ENCODE measurements around the gene FAM135A.
A peak's percentile ranks its signal among the peaks of the same experiment; 100 is the strongest.

FAM135A gene

DNA sequence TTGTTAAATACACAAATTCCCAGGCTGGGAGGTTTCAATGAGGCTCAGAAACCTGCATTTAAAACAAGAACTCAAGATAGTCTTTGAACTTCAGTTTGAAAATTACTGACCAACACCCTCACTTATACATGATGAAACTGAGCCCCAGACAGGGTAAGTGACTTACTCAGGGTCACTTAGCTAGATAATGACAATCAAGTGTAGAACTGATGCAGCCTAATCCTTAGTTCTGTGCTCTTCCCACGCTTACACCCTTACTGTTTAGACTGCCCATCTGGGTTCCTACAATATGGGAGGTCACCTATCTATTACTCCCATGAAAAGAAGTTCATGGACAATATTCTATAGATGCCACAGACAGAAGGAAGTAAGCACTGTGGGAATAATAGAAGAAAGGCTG, 24.5 kb upstream of the FAM135A start:
- H3K27ac Mint-ChIP-seq, result no peak overlapping the region
- H3K4me1 Mint-ChIP-seq (ENCODE audit: low read depth), result no peaks in the 10 kb centered on the region
- no peaks in the 10 kb centered on the region for H3K36me3 Mint-ChIP-seq
- no peak overlapping the region for H3K4me3 Mint-ChIP-seq
- no peaks in the 10 kb centered on the region for H3K9me3 Mint-ChIP-seq (ENCODE audit: low read depth)
- peaks cover 12% of the 10 kb centered on the region for H3K27me3 Mint-ChIP-seq

DNA sequence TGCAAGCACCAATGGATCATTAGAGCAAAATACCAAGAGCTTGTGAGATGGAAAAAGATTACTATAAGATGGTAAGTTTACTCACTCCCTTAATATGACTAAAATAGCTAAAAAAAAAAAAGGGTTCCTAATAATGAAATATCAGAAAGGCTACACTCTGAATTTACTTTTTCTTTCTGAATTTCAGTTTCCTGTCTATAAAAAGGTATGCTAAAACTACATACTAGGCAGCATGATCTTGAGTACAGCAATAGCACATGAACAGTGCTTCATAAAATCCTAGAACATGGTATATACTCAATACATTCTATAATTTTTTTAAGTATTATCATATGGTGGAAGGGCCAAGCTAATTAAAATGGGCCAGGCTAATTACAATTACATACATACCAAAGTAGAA, 24.0 kb upstream of the FAM135A start:
- Mint-ChIP-seq H3K4me1 (ENCODE audit: low read depth) (no peaks in the 10 kb centered on the region), H3K9me3 (ENCODE audit: low read depth) (no peaks in the 10 kb centered on the region), H3K27me3 (peaks cover 14% of the 10 kb centered on the region), H3K36me3 (no peaks in the 10 kb centered on the region), H3K4me3 (no peak overlapping the region), H3K27ac (no peak overlapping the region)

DNA sequence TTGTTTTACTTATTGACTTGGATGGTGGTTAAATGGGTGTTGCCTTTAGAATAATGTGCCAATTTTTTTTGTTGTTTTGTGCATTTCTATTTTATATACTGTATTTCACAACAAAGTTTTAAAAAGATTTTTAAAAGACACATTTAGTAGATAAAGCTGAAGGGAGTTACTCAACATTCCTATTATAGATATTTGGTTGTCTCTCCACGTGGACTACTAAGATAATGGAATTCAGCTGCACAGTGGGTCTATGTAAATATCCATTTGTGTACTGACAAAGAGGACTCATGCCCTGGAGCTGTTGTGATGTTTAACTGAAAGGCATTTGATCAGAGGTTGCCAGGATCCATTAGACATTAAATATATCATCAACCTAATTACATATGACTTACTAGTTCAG, 23.2 kb upstream of the FAM135A start:
- Mint-ChIP-seq H3K27ac (no peak overlapping the region), H3K36me3 (no peaks in the 10 kb centered on the region), H3K4me3 (no peak overlapping the region), H3K27me3 (peaks cover 14% of the 10 kb centered on the region), H3K9me3 (ENCODE audit: low read depth) (no peaks in the 10 kb centered on the region), H3K4me1 (ENCODE audit: low read depth) (no peaks in the 10 kb centered on the region)

DNA sequence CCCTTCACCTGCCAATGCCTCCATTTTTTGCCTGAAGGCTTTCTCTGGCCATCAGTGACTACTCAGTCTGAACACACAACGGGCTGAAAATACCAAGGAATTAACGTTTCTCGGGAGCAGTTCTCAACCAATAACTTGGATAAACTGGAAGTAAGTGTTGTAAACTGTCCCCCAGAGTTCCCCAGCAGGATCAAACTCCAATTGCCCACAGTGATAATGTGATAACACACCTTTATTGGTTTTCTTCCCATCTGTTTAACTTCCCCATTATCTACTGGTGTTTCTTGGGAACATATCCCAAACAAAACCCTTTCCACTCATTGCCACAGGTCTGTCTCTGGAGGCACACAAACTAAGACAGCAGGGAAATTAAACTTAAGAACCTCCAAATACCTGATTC, 21.8 kb upstream of the FAM135A start:
- Mint-ChIP-seq H3K27me3 (peaks cover 14% of the 10 kb centered on the region), H3K9me3 (ENCODE audit: low read depth) (no peaks in the 10 kb centered on the region), H3K36me3 (no peaks in the 10 kb centered on the region), H3K4me3 (no peak overlapping the region), H3K4me1 (ENCODE audit: low read depth) (no peaks in the 10 kb centered on the region), H3K27ac (no peak overlapping the region)

DNA sequence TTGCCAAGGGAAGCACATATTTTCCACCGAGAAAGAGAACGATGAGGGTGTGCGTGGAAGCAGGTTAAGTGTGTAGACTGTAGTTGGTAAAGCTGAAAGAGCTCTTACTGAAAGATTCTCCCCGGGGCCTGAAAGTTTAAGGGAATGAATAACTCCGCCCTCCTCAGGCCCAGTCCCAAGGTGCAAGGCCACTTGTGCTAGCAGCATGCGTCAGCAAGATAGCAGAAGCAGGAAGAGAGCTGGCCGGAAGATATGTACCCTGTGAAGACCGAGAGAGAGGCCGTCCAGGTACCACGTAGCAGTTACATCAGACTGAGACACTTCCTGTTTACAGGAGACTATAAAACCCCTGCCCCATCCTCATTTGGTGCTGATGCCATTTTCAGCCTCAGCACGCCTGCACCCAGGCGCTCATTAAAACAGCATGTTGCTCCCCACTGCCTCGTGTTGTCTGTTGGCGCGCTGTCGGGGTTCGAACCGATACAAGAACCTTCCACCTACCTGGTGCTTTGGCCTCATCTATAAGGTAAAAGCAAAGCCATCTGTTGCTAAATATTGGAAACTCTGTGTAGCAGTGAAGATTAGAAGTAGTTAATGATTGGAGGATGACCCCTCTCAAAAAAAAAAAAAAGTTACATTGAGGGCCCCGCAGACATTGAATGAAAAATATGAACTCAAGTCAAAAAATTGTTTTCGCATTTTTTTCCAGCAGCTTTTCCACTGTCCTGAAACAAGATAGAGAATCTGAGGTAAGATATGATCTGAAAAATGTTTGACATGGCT, 18.6 kb upstream of the FAM135A start:
- H3K27me3 Mint-ChIP-seq, result peaks cover 16% of the 10 kb centered on the region
- H3K27ac Mint-ChIP-seq, result no peak overlapping the region
- H3K36me3 Mint-ChIP-seq, result no peaks in the 10 kb centered on the region
- H3K9me3 Mint-ChIP-seq (ENCODE audit: low read depth), result no peaks in the 10 kb centered on the region
- H3K4me3 Mint-ChIP-seq, result no peak overlapping the region
- no peaks in the 10 kb centered on the region for H3K4me1 Mint-ChIP-seq (ENCODE audit: low read depth)

DNA sequence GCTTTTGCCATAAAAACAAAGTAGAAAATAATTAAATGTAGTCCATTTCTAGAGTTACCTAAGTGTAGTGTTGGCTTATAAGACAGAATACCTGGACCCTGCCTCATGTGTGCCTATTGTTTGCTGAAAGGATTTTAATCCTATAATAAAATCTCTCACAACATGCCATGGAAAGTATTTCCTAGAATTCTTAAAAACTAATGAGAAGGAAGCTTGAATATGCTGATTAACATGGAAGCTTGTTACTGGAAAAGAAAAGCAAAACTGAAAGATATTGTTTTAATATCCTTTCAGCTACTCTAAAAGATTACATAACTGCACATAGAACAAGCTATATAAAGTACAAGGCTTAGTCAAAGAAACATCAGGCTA, 18.0 kb upstream of the FAM135A start:
- H3K27me3 Mint-ChIP-seq, result peaks cover 15% of the 10 kb centered on the region
- no peak overlapping the region for H3K27ac Mint-ChIP-seq
- H3K36me3 Mint-ChIP-seq, result no peaks in the 10 kb centered on the region
- no peaks in the 10 kb centered on the region for H3K9me3 Mint-ChIP-seq (ENCODE audit: low read depth)
- no peak overlapping the region for H3K4me3 Mint-ChIP-seq
- H3K4me1 Mint-ChIP-seq (ENCODE audit: low read depth), result no peaks in the 10 kb centered on the region

DNA sequence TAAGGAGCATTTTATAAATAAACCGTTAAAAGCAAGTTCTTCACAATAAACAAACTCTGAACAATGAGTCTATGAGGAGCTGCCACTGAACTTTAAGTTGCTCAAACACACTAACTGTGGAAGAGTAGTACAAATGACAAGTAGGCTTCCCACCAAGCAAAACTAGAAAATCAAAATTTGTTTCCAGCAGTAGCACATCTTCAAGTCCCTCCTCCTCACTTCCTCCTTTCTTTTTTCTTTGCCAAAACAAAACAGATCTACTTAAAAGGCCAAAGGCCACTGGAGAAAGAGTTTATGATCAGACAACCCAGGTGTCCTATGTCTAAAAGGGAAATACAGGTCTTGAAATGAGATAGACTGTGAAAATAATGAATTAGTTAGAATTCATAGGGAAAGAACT, 17.1 kb upstream of the FAM135A start:
- Mint-ChIP-seq H3K4me1 (ENCODE audit: low read depth) (no peaks in the 10 kb centered on the region), H3K9me3 (ENCODE audit: low read depth) (no peaks in the 10 kb centered on the region), H3K27me3 (peaks cover 14% of the 10 kb centered on the region), H3K27ac (no peak overlapping the region), H3K4me3 (no peak overlapping the region), H3K36me3 (no peaks in the 10 kb centered on the region)

DNA sequence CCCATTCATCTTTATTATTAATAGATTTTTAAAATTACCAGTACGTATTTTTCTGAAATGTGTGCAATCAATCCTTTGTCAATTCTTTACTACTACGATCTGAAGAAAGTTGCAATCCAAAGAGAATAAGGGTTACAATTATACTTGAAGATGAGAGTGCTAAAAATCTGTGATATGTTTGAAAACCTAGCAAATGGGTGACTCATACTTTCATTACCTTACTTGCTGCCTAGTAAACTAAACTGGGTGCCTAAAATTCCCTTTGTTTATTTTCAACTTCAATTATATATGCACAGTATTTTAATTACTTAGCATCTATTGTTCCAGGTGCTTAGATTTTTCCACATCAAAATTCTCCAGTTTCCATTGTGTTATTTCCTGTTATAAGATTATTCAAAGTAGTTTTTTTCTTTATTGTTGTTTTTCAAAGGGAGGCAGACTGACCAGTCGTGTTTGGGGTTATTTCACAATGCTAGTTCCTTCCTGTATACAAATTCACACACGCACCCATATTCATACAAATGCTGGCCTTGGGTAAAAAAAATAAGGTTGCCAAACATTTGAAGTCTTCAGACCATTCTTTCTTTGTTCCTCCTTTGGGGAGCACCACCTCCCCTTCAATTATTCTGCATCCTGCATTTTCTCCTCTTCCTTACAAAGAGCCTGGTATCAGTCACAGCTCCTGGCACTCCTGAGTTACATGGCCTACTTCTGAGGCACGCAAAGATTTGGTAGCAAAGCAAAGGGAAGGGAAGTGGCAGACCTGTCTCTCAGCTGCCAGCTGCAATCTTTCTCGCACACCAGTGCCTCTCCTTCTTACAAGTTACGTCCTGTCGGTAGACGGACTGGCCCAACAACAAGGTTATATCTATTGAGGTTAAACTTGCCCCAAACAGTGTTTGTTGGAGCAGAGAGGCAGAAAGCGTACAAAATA, 16.2 kb upstream of the FAM135A start:
- Mint-ChIP-seq H3K4me1 (ENCODE audit: low read depth) (no peaks in the 10 kb centered on the region), H3K36me3 (no peaks in the 10 kb centered on the region), H3K27ac (no peak overlapping the region), H3K9me3 (ENCODE audit: low read depth) (no peaks in the 10 kb centered on the region), H3K4me3 (no peak overlapping the region), H3K27me3 (peaks cover 9% of the 10 kb centered on the region)

DNA sequence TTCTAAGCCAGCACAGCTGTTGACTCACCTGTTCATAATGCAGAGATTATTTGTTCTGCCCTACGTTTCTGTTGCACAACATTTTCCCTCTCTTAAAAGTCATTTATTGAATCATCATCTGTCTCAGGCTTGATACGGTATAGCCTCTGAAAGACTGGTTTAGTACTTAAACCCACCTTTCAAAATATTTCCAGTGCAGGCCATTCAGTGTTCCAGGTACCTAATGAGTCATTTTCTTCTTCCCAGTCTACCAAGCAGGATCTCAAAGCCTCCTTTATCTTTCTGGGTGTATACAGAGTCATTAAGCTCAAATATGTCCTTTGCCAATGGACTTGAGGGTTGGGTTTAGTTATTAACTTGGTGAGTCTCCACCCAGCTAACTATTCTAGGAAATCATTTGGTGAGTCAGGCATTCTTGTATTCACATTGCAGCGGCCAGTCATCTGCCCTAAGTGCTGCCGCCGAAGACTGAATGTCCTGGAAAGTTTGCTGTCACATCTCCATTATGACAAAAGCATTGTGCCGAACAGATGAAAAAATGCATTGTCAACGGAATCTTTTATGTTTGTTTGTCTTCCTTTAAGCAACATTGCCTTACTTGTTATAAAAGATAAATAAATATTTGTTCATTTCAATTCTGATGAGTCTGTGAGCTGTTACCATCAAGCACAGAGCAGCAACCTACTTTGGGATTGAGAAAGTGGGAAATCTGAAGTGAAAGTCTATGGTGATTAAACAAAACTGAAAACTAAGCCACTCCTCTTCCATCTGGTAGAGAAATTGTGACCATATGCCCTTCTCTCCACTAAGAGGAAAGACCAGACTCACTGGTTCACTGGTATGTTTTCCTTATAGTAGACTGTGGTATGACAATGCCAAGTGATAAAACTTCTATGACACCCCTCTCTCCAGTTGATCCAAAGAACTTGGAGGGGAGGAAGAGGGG, 14.3 kb upstream of the FAM135A start:
- Mint-ChIP-seq H3K9me3 (ENCODE audit: low read depth) (no peaks in the 10 kb centered on the region), H3K27me3 (peaks cover 9% of the 10 kb centered on the region), H3K4me1 (ENCODE audit: low read depth) (no peaks in the 10 kb centered on the region), H3K4me3 (no peak overlapping the region), H3K27ac (no peak overlapping the region), H3K36me3 (no peaks in the 10 kb centered on the region)

DNA sequence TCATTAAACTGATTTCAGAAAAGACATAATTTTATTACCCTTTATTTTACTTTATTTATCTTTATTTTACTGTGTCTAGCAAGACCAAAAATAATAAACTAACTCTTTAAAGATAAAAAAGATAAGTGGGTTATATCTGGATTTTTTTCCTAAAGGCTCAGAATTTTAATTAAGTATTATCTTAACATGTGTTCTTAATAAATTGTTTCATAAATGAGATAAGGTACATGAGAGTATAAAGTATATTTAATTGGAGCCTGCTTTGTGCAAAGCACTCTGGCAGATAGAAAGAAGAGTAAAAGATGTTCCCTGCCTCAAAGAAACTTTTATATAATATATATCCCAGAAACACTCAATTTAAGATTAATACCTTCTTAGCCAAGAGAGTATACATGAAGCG, 8.7 kb upstream of the FAM135A start:
- H3K9me3 Mint-ChIP-seq (ENCODE audit: low read depth), result no peaks in the 10 kb centered on the region
- peaks cover 6% of the 10 kb centered on the region for H3K27me3 Mint-ChIP-seq
- H3K4me1 Mint-ChIP-seq (ENCODE audit: low read depth), result no peaks in the 10 kb centered on the region
- H3K4me3 Mint-ChIP-seq, result no peak overlapping the region
- H3K27ac Mint-ChIP-seq, result no peak overlapping the region
- H3K36me3 Mint-ChIP-seq, result no peaks in the 10 kb centered on the region

DNA sequence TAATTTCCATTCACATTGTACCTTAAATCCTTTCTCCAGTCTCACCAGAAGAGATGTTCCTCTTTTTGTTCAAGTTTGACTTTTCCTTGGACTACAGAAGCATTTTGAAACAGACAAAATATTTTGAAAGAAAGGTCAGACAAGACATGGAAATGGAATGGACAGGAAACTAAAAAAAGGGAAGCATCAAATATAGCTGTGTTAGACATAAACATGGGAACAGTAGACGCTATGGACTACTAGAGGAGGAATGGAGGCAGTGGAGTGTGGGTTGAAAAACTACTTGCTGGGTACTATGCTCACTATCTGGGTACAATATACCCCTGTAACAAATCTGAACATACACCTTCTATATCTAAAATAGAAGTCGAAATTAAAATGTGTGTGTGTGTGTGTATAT, 4.1 kb upstream of the FAM135A start:
- H3K4me1 Mint-ChIP-seq (ENCODE audit: low read depth), result peaks cover 12% of the 10 kb centered on the region
- no peak overlapping the region for H3K27ac Mint-ChIP-seq
- no peaks in the 10 kb centered on the region for H3K9me3 Mint-ChIP-seq (ENCODE audit: low read depth)
- no peaks in the 10 kb centered on the region for H3K27me3 Mint-ChIP-seq
- H3K4me3 Mint-ChIP-seq, result no peak overlapping the region
- no peaks in the 10 kb centered on the region for H3K36me3 Mint-ChIP-seq

DNA sequence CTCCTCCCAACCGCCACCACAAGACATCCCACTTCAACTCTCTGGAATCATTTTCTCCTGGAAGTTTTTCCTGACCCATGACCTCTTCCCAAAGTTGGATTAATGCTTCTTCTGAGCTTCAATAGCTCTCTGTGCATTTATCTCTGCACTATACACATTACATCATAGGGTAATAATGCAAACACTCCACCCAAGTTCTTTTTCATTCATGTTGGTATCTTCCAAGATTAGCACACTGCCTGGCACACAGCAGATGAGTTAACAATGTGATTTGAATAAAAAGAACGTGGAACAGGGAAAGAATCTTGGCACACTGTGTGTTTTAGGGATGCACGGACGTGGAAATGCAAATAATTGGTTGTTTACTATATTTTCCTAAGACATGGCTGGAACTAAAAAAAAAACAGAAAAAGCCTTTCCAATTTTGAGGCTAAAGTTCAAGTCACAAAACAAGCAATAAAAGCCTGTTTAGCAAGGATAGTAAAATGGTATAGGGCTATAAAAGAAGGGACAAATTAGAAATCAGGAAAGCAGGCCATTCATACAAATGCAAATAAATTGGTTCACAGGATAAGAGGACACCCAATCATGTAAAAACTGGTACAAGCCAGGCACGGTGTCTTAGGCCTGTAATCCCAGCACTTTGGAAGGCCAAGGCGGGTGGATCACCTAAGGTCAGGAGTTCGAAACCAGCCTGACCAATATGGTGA, 1.6 kb upstream of the FAM135A start:
- H3K27me3 Mint-ChIP-seq, result no peaks in the 10 kb centered on the region
- no peaks in the 10 kb centered on the region for H3K36me3 Mint-ChIP-seq
- peak overlapping the region; percentile 8 for H3K4me3 Mint-ChIP-seq
- H3K4me1 Mint-ChIP-seq (ENCODE audit: low read depth), result peaks cover 22% of the 10 kb centered on the region
- no peak overlapping the region for H3K27ac Mint-ChIP-seq
- no peaks in the 10 kb centered on the region for H3K9me3 Mint-ChIP-seq (ENCODE audit: low read depth)

DNA sequence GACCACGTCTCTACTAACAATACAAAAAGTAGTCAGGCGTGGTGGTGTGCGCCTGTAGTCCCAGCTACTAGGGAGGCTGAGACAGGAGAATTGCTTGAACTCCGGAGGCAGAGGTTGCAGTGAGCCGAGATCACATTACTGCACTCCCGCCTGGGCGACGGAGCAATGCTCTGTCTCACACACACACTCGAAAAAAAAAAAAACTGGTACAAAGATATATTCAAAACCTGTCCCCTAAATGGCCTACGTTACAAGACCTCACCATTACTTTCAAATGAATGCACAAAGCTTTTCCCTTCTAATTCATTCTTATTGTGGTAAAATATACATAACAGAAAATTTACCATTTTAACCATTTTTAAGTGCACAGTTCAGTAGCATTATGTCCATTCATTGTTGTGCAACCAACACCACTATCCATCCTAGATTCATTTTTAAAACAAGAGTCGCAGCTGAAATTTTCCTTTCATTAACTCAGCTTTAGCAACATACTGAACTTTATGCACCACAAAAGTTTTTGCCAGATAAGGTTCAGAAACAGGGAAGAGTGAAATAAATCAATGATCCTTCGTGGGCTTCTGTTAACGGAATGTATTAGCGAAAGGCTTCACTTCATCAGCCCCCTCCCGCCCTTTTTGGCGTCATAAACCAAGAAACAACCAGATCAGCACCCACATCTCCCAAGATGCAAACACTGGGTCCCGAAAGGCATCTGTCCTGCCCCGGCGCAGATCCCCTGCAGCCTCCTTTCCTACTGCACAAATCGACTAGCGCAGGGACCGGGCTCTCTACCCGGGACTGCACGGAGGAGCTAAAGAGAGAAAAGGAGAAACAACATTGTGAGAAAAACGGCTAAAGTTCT, 825 bp upstream of the FAM135A start:
- peak overlapping the region; percentile 96 for H3K4me3 Mint-ChIP-seq
- H3K9me3 Mint-ChIP-seq (ENCODE audit: low read depth), result no peaks in the 10 kb centered on the region
- H3K36me3 Mint-ChIP-seq, result no peaks in the 10 kb centered on the region
- peaks cover 22% of the 10 kb centered on the region for H3K4me1 Mint-ChIP-seq (ENCODE audit: low read depth)
- H3K27me3 Mint-ChIP-seq, result no peaks in the 10 kb centered on the region
- H3K27ac Mint-ChIP-seq, result peak overlapping the region; percentile 81
